Activated CD8-positive, alpha-beta memory T cell treated with anti-CD3 and anti-CD28 coated beads, Interleukin-2, amount 10 ng/mL, durations not matched to agents 7 days and 5 days (primary cell): ENCODE data around the gene NSG1. TPM values are rescaled to one million over a fixed set of nuclear protein-coding genes. Genes with fewer than 3 reads are reported as not detected.
"Not testable (repeated sequence)": the region's sequence is repeated elsewhere in the genome, so short reads cannot be mapped to it uniquely, and the experiment has no call there.

ENCODE experiments used
- ATAC-seq: fragments of 150-1000 bp; cut with Tn5 transposase; one replicate; pipeline ENCODE4 v1.10.0; 2021; ENCODE audit warnings: moderate library complexity
- CTCF ChIA-PET: fragments of 350-600 bp; sonication (Branson Sonifier 250); formaldehyde crosslinking; loops from one replicate; lab custom pipeline; 2021; ENCODE audit warnings: antibody characterized with exemption; lab: Charles Lee
- DNase-seq: peaks from one replicate; pipeline ENCODE4 v3.0.0-alpha.2; 2020
- H3K27ac Mint-ChIP-seq: one replicate; pipeline ENCODE4 v1.8.0; 2021; ENCODE audit warnings: mild to moderate bottlenecking, mixed read lengths
- H3K27me3 Mint-ChIP-seq: one replicate; pipeline ENCODE4 v1.8.0; 2021; ENCODE audit warnings: mixed read lengths
- H3K36me3 Mint-ChIP-seq: one replicate; pipeline ENCODE4 v1.8.0; 2021; ENCODE audit warnings: mild to moderate bottlenecking, mixed read lengths
- H3K4me1 Mint-ChIP-seq: one replicate; pipeline ENCODE4 v1.8.0; 2021; ENCODE audit warnings: mixed read lengths
- H3K4me3 Mint-ChIP-seq: one replicate; pipeline ENCODE4 v1.8.0; 2021; ENCODE audit warnings: mild to moderate bottlenecking, moderate library complexity, mixed read lengths
- H3K9me3 Mint-ChIP-seq: one replicate; pipeline ENCODE4 v1.8.0; 2022; ENCODE audit warnings: low read depth, mixed read lengths
- total RNA-seq, 2 experiments: library from RNA; stranded (reverse); gene quantifications; one replicate each; pipeline ENCODE4 v1.2.3, GENCODE V29; 2021

The NSG1 gene
- total RNA-seq, 2 experiments from 2014 or later = 3.4 to 9.8 TPM

- H3K27me3 Mint-ChIP-seq = no peaks in the 10 kb centered on the region
- H3K36me3 Mint-ChIP-seq = peaks cover 21% of the 10 kb centered on the region
- CTCF ChIA-PET = no interaction called here
- H3K4me1 Mint-ChIP-seq = no peaks in the 10 kb centered on the region
- ATAC-seq (no peak), DNase-seq (no peak)
- H3K4me3 Mint-ChIP-seq = no peak overlapping the region
- no peak overlapping the region for H3K27ac Mint-ChIP-seq
- H3K9me3 Mint-ChIP-seq = no peaks in the 10 kb centered on the region
Measured at GRCh38 chr4:4455210-4455865, 68.4 kb downstream of the NSG1 start.

GRCh38 chr4:4456351-4456750, 69.4 kb downstream of the NSG1 start:
- no peak overlapping the region for H3K4me3 Mint-ChIP-seq
- ATAC-seq = no peak
- DNase-seq = no peak
- CTCF ChIA-PET = no interaction called here
- peaks cover 21% of the 10 kb centered on the region for H3K36me3 Mint-ChIP-seq
- H3K4me1 Mint-ChIP-seq = peaks cover 5% of the 10 kb centered on the region
- no peaks in the 10 kb centered on the region for H3K27me3 Mint-ChIP-seq
- no peaks in the 10 kb centered on the region for H3K9me3 Mint-ChIP-seq
- no peak overlapping the region for H3K27ac Mint-ChIP-seq

GRCh38 chr4:4456816-4457578, 70.1 kb downstream of the NSG1 start:
- CTCF ChIA-PET = no interaction called here

GRCh38 chr4:4457803-4458553, 71.1 kb downstream of the NSG1 start:
- H3K36me3 Mint-ChIP-seq = peaks cover 11% of the 10 kb centered on the region
- CTCF ChIA-PET = no interaction called here

More at GRCh38 chr4:4456816-4457578, 70.1 kb downstream of the NSG1 start:
- Mint-ChIP-seq H3K4me1 (peaks cover 12% of the 10 kb centered on the region), H3K9me3 (no peaks in the 10 kb centered on the region), H3K4me3 (no peak overlapping the region), H3K36me3 (peaks cover 16% of the 10 kb centered on the region), H3K27me3 (no peaks in the 10 kb centered on the region), H3K27ac (no peak overlapping the region)
- DNase-seq (no peak), ATAC-seq (no peak)

GRCh38 chr4:4459181-4459580, 72.3 kb downstream of the NSG1 start:
- DNase-seq (no peak), ATAC-seq (no peak)
- Mint-ChIP-seq H3K36me3 (peaks cover 6% of the 10 kb centered on the region), H3K27ac (no peak overlapping the region), H3K9me3 (no peaks in the 10 kb centered on the region), H3K4me3 (no peak overlapping the region), H3K4me1 (peaks cover 21% of the 10 kb centered on the region), H3K27me3 (no peaks in the 10 kb centered on the region)
- CTCF ChIA-PET = interaction anchor here (1.0 kb wide), 1 partner anchor 207 kb away, joined by 3 read pairs; no protein-coding TSS in a partner anchor

More at GRCh38 chr4:4457803-4458553, 71.1 kb downstream of the NSG1 start:
- Mint-ChIP-seq H3K27ac (no peak overlapping the region), H3K4me3 (no peak overlapping the region), H3K4me1 (peaks cover 20% of the 10 kb centered on the region), H3K27me3 (no peaks in the 10 kb centered on the region), H3K9me3 (no peaks in the 10 kb centered on the region)
- DNase-seq (no peak), ATAC-seq (no peak)

- H3K9me3 Mint-ChIP-seq = peaks cover 7% of the 10 kb centered on the region
- H3K4me3 Mint-ChIP-seq = no peak overlapping the region
- no peak for DNase-seq
- CTCF ChIA-PET = interaction anchor here (0.6 to 0.9 kb wide), 2 partner anchors 201 to 649 kb away, joined by 3 to 4 read pairs; no protein-coding TSS in a partner anchor
- H3K27ac Mint-ChIP-seq = no peak overlapping the region
- no peaks in the 10 kb centered on the region for H3K27me3 Mint-ChIP-seq
- peak; percentile 59 for ATAC-seq
- peaks cover 21% of the 10 kb centered on the region for H3K4me1 Mint-ChIP-seq
- peaks cover 17% of the 10 kb centered on the region for H3K36me3 Mint-ChIP-seq
Measured at GRCh38 chr4:4460759-4461158, 73.9 kb downstream of the NSG1 start.

GRCh38 chr4:4461178-4461577, 74.3 kb downstream of the NSG1 start:
- no peak overlapping the region for H3K4me3 Mint-ChIP-seq
- H3K27me3 Mint-ChIP-seq = no peaks in the 10 kb centered on the region
- peaks cover 7% of the 10 kb centered on the region for H3K9me3 Mint-ChIP-seq
- no peak for DNase-seq
- H3K36me3 Mint-ChIP-seq = peaks cover 21% of the 10 kb centered on the region
- peaks cover 21% of the 10 kb centered on the region for H3K4me1 Mint-ChIP-seq
- CTCF ChIA-PET = interaction anchor here (0.9 kb wide), 1 partner anchor 201 kb away, joined by 4 read pairs; no protein-coding TSS in a partner anchor
- H3K27ac Mint-ChIP-seq = no peak overlapping the region
- no peak for ATAC-seq

GRCh38 chr4:4461850-4462249, 74.9 kb downstream of the NSG1 start:
- ATAC-seq = peak; percentile 72
- H3K36me3 Mint-ChIP-seq = peaks cover 26% of the 10 kb centered on the region
- peak; percentile 49 for DNase-seq

GRCh38 chr4:4462970-4463369, 76.1 kb downstream of the NSG1 start:
- Mint-ChIP-seq H3K4me1 (peaks cover 23% of the 10 kb centered on the region), H3K4me3 (no peak overlapping the region), H3K27ac (no peak overlapping the region), H3K36me3 (peaks cover 33% of the 10 kb centered on the region), H3K27me3 (no peaks in the 10 kb centered on the region), H3K9me3 (peaks cover 7% of the 10 kb centered on the region)
- CTCF ChIA-PET = interaction anchor here (1.0 kb wide), 1 partner anchor 202 kb away, joined by 3 read pairs; no protein-coding TSS in a partner anchor
- no peak for ATAC-seq
- DNase-seq = no peak

More at GRCh38 chr4:4461850-4462249, 74.9 kb downstream of the NSG1 start:
- Mint-ChIP-seq H3K27me3 (no peaks in the 10 kb centered on the region), H3K4me1 (peaks cover 21% of the 10 kb centered on the region), H3K9me3 (peaks cover 7% of the 10 kb centered on the region), H3K4me3 (no peak overlapping the region), H3K27ac (peak overlapping the region; percentile 56)
- CTCF ChIA-PET = interaction anchor here (1.2 kb wide), 1 partner anchor 30 kb away, joined by 4 read pairs; no protein-coding TSS in a partner anchor

GRCh38 chr4:4465238-4465637, 78.3 kb downstream of the NSG1 start:
- CTCF ChIA-PET = not testable (repeated sequence)

More at GRCh38 chr4:4465238-4465637, 78.3 kb downstream of the NSG1 start:
- not testable (repeated sequence) for H3K27me3 Mint-ChIP-seq, H3K9me3 Mint-ChIP-seq, DNase-seq, H3K4me3 Mint-ChIP-seq, ATAC-seq, H3K27ac Mint-ChIP-seq
- Mint-ChIP-seq H3K36me3 (peaks cover 43% of the 10 kb centered on the region), H3K4me1 (peaks cover 23% of the 10 kb centered on the region)
